Measurements from ENCODE around the gene ANKAR. TPM values are rescaled to one million over a fixed set of nuclear protein-coding genes. Genes with fewer than 3 reads are reported as not detected.

ANKAR gene
- total RNA-seq, 4 donors from 2014 or later = 14.1 to 40.2 (median 24.2) TPM

DNA sequence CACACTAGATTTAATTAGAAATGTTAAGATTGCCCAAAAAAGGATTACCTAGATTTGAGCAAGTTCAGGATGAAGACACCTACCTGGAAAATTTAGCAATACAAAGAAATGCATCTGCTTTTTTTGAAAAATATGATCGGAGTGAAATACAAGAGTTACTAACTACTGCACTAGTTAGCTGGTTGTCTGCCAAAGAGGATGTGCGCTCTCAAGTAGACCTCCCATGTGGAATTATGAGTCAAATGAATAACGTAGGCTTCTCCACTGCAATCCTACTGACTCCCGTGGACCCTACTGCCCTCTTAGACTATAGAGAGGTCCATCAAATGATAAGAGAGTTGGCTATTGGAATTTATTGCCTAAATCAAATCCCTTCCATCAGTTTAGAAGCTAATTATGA, 2.0 kb downstream of the ANKAR start:
- no peak for DNase-seq
- peaks cover 0 to 10% of the 10 kb centered on the region in 2 donors for H3K4me1 ChIP-seq
- no peak overlapping the region for H3K4me3 ChIP-seq (replicated peaks in 1 of 3)
- TF ChIP-seq, protein P1, sequence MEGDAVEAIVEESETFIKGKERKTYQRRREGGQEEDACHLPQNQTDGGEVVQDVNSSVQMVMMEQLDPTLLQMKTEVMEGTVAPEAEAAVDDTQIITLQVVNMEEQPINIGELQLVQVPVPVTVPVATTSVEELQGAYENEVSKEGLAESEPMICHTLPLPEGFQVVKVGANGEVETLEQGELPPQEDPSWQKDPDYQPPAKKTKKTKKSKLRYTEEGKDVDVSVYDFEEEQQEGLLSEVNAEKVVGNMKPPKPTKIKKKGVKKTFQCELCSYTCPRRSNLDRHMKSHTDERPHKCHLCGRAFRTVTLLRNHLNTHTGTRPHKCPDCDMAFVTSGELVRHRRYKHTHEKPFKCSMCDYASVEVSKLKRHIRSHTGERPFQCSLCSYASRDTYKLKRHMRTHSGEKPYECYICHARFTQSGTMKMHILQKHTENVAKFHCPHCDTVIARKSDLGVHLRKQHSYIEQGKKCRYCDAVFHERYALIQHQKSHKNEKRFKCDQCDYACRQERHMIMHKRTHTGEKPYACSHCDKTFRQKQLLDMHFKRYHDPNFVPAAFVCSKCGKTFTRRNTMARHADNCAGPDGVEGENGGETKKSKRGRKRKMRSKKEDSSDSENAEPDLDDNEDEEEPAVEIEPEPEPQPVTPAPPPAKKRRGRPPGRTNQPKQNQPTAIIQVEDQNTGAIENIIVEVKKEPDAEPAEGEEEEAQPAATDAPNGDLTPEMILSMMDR (IDR thresholded peaks at IDR 0.05) = no peak
- no peak for TF ChIP-seq POLR2A (IDR thresholded peaks at IDR 0.05)
- H3K36me3 ChIP-seq = peaks cover 0 to under 1% of the 10 kb centered on the region in 2 donors
- no peaks in the 10 kb centered on the region for H3K27me3 ChIP-seq
- WGBS, 2 donors = 78 to 79% methylated on average over 4 of the region's 4 CpGs
- no peaks in the 10 kb centered on the region for H3K9me3 ChIP-seq
- no peak overlapping the region for H3K27ac ChIP-seq
- intact Hi-C loops (cut with DNase I) = no loop called here

DNA sequence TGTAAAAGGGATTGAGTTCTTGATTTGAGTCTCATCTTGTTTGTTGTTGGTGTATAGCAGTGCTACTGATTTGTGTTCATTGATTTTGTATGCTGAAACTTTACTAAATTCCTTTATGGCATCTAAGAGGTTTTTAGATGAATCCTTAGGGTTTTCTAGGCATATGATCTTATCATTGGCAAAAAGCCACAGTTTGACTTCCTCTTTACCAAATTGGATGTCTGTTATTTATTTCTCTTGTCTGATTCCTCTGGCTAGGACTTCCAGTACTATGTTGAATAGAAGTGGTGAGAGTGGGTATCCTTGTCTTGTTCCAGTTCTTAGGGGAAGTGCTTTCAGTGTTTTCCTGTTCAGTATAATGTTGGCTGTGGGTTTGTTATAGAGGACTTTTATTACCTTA, 4.8 kb downstream of the ANKAR start:
- intact Hi-C loops (cut with DNase I) = no loop called here
- DNase-seq = no peak
- no peak for TF ChIP-seq POLR2A (IDR thresholded peaks at IDR 0.05)
- TF ChIP-seq, protein P1 (IDR thresholded peaks at IDR 0.05) = no peak
- Histone ChIP-seq H3K9me3 (no peaks in the 10 kb centered on the region), H3K27ac (no peak overlapping the region), H3K4me1 (peaks cover 0 to 6% of the 10 kb centered on the region in 2 donors), H3K36me3 (no peaks in the 10 kb centered on the region), H3K27me3 (no peaks in the 10 kb centered on the region), H3K4me3 (replicated peaks in 1 of 3) (no peak overlapping the region)

DNA sequence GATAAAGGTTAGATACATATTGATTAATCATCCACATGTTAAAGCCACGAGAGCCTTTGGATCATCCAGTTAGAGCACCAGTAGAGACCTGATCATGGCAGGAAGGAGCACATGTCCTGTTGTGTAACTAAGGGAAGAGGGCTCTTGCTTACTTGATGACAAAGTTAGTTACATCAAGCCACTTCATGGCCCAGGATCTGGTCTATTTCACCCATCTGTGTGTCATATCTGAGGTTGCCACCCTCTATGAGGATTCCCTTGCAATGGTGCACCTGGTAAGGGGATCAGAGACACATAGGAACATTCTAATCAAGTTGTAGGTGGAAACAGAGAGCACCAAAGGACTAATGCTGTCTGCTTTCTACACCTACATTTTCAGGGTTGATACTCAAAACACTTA, 6.7 kb downstream of the ANKAR start:
- Histone ChIP-seq H3K27ac (no peak overlapping the region), H3K27me3 (no peaks in the 10 kb centered on the region), H3K4me3 (replicated peaks in 1 of 3) (no peak overlapping the region), H3K9me3 (no peaks in the 10 kb centered on the region), H3K36me3 (no peaks in the 10 kb centered on the region), H3K4me1 (peaks cover 0 to 11% of the 10 kb centered on the region in 2 donors)
- TF ChIP-seq, protein P1 (IDR thresholded peaks at IDR 0.05) = no peak
- no peak for TF ChIP-seq POLR2A (IDR thresholded peaks at IDR 0.05)
- DNase-seq = no peak
- WGBS, 2 donors = 93 to 96% methylated on average over 1 of the region's 1 CpG
- intact Hi-C loops (cut with DNase I) = no loop called here

DNA sequence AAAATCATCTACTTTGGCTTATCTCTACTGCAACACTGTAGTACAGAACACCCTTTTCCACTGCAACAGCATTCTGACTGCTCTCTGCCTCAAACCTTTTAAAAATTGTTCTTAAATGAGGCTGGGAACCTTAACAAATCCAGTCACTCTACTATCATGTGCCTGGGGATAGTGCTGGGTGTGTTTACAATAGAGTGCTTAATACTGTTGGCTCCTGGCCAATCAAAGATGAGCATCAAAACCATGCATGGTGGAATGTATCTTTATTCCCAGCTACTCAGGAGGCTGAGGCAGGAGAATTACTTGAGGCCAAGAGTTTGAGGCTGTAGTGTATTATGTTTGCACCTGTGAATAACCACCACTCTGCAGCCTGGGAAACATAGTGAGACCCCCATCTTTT, 7.4 kb downstream of the ANKAR start:
- DNase-seq = no peak
- Histone ChIP-seq H3K27ac (no peak overlapping the region), H3K4me3 (replicated peaks in 1 of 3) (no peak overlapping the region), H3K27me3 (no peaks in the 10 kb centered on the region), H3K36me3 (no peaks in the 10 kb centered on the region), H3K9me3 (no peaks in the 10 kb centered on the region), H3K4me1 (peaks cover 0 to 11% of the 10 kb centered on the region in 2 donors)
- intact Hi-C loops (cut with DNase I) = no loop called here
- TF ChIP-seq POLR2A (IDR thresholded peaks at IDR 0.05) = no peak
- TF ChIP-seq, protein P1 (IDR thresholded peaks at IDR 0.05) = no peak

DNA sequence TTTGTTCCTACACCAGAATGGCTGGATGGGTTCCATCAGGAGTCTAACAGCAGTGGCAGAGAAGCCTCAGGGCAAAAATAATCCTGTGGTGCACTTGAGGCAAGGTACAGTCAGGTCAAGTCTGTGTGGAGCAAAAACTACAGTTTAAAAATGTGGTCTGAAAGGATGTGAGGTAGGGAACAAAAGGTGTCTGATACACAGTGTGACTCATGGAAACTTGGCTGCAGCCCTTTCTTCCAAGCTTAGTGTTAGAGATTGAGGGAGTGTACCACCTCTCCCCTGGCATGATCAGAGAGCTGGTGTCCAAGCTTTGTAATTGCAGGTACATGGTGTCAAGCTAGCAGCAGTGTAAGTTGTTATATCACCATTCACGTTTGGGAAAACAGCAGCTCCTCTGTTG, 8.9 kb downstream of the ANKAR start:
- Histone ChIP-seq H3K27me3 (no peaks in the 10 kb centered on the region), H3K9me3 (no peaks in the 10 kb centered on the region), H3K27ac (no peak overlapping the region), H3K36me3 (no peaks in the 10 kb centered on the region), H3K4me1 (peaks cover 0 to 11% of the 10 kb centered on the region in 2 donors), H3K4me3 (replicated peaks in 1 of 3) (no peak overlapping the region)
- WGBS, 2 donors = 54 to 80% methylated on average over 1 of the region's 1 CpG
- TF ChIP-seq, protein P1 (IDR thresholded peaks at IDR 0.05) = no peak
- no peak for TF ChIP-seq POLR2A (IDR thresholded peaks at IDR 0.05)
- no peak for DNase-seq
- intact Hi-C loops (cut with DNase I) = no loop called here
